Esophagus muscularis mucosa (tissue), 4 donors: Measurements from ENCODE around the gene MKRN2. TPM values are rescaled to one million over a fixed set of nuclear protein-coding genes. Genes with fewer than 3 reads are reported as not detected.

Experiments
- DNase-seq: peaks from one replicate; pipeline ENCODE4 v3.0.0-alpha.2; 2017; ENCODE audit errors: extremely low spot score
- H3K27ac ChIP-seq, 4 donors: fragments of 200-600 bp; sonication (generic); replicated peaks in 1 of 4; 1 replicate in 3 of 4; 2 replicates in 1 of 4; pipeline ENCODE4 v1.5.1; 2016 to 2019; ENCODE audit warnings: mild to moderate bottlenecking in 1 of 4
- H3K27me3 ChIP-seq, 4 donors: fragments of 200-600 bp; sonication (generic); one replicate each; pipeline versions ENCODE4 v1.5.1 to v1.6.0; 2016 to 2019
- H3K36me3 ChIP-seq, 4 donors: fragments of 200-600 bp; sonication (generic); one replicate each; pipeline ENCODE4 v1.5.1; 2016 to 2019
- H3K4me1 ChIP-seq, 4 donors: fragments of 200-600 bp; sonication (generic); one replicate each; pipeline ENCODE4 v1.5.1; 2016 to 2019
- H3K4me3 ChIP-seq, 4 donors: fragments of 200-600 bp; sonication (generic); 1 replicate in 2 of 4; 2 replicates in 2 of 4; pipeline ENCODE4 v1.5.1; 2016 to 2019; ENCODE audit warnings: mild to moderate bottlenecking in 4 of 4, moderate library complexity in 1 of 4
- H3K9me3 ChIP-seq, 4 donors: fragments of 200-600 bp; sonication (generic); 1 replicate in 3 of 4; 2 replicates in 1 of 4; pipeline ENCODE4 v1.5.1; 2016 to 2019
- EP300 ChIP-seq: sonication (generic); formaldehyde crosslinking; IDR thresholded peaks from one replicate; pipeline ENCODE4 v1.6.1; 2017; ENCODE audit warnings: antibody characterized with exemption
- POLR2A ChIP-seq: fragments of 450-650 bp; IDR thresholded peaks from one replicate; pipeline ENCODE4 v1.6.1; 2017; ENCODE audit warnings: antibody characterized with exemption, moderate library complexity, mild to moderate bottlenecking, low read depth
- POLR2AphosphoS5 ChIP-seq, 2 donors: sonication (generic); formaldehyde crosslinking; IDR thresholded peaks; one replicate each; pipeline ENCODE4 v1.6.1; 2017; ENCODE audit warnings: antibody characterized with exemption in 2 of 2
- WGBS: methylation state at CpG from one replicate; pipeline ENCODE4 v1.1.5; 2018; 5-methylcytosine and 5-hydroxymethylcytosine counted together
- intact Hi-C: fragments of 100-400 bp; cut with DNase I; formaldehyde crosslinking; loops from one replicate; pipeline ENCODE4 v1.15.1; 2023
- small RNA-seq, 3 donors: library from RNA; depleted of rRNA; stranded (forward); fragments of <200 nt; gene quantifications; one replicate each; pipeline ENCODE3, GENCODE V24; 2016
- total RNA-seq, 4 donors: library from RNA; depleted of rRNA; stranded (reverse); fragments of >200 nt; gene quantifications; one replicate each; pipeline versions ENCODE4 v1.1.0 to v1.2.1, GENCODE V29; 2016
- TF ChIP-seq, protein P1 (sequence below), 3 experiments: fragments of 200-600 bp in 2 of 3; fragments of 450-650 bp in 1 of 3; sonication (generic) in 2 of 3; IDR thresholded peaks; one replicate each; pipeline ENCODE4 v1.5.1; 2017 to 2019; ENCODE audit warnings: antibody characterized with exemption in 3 of 3, mild to moderate bottlenecking in 2 of 3, moderate library complexity in 1 of 3

Gene MKRN2
- total RNA-seq, 4 donors from 2014 or later, result 29.5 to 55.1 (median 38.0) TPM

GRCh38 chr3:12632523-12632922, 75.6 kb downstream of the MKRN2 start:
- 79% methylated on average over 2 of the region's 2 CpGs for WGBS
- no peak for TF ChIP-seq EP300
- TF ChIP-seq POLR2A, result no peak
- TF ChIP-seq, protein P1, sequence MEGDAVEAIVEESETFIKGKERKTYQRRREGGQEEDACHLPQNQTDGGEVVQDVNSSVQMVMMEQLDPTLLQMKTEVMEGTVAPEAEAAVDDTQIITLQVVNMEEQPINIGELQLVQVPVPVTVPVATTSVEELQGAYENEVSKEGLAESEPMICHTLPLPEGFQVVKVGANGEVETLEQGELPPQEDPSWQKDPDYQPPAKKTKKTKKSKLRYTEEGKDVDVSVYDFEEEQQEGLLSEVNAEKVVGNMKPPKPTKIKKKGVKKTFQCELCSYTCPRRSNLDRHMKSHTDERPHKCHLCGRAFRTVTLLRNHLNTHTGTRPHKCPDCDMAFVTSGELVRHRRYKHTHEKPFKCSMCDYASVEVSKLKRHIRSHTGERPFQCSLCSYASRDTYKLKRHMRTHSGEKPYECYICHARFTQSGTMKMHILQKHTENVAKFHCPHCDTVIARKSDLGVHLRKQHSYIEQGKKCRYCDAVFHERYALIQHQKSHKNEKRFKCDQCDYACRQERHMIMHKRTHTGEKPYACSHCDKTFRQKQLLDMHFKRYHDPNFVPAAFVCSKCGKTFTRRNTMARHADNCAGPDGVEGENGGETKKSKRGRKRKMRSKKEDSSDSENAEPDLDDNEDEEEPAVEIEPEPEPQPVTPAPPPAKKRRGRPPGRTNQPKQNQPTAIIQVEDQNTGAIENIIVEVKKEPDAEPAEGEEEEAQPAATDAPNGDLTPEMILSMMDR (IDR thresholded peaks at IDR 0.05), result no peak
- no peak for TF ChIP-seq POLR2AphosphoS5 (IDR thresholded peaks at IDR 0.05)
- Histone ChIP-seq H3K27me3 (no peaks in the 10 kb centered on the region), H3K4me3 (no peak overlapping the region), H3K36me3 (peaks cover 0 to 3% (median 0%) of the 10 kb centered on the region in 4 donors), H3K9me3 (no peaks in the 10 kb centered on the region), H3K4me1 (peaks cover 26 to 61% (median 44%) of the 10 kb centered on the region in 4 donors), H3K27ac (no peak overlapping the region)
- no peak for DNase-seq
- intact Hi-C loops, result no loop called here

DNA sequence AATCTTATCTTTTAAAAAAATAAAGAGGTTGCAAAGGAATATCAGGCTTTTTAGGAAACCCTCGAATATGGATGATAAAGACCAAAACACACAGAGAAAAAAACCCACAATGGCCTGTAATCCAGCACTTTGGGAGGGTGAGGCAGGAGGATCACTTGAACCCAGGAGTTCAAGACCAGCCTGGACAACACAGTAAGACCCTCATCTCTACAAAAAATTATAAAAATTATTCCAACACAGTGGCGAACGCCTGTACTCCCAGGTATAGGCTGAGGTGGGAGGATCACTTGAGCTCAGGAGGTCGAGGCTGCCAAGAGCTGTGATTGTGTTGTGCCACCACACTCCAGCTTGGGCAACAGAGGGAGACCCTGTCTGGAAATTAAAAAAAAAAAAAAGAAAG, 76.2 kb downstream of the MKRN2 start:
- 94% methylated on average over 4 of the region's 4 CpGs for WGBS
- intact Hi-C loops, result no loop called here

More for the DNA sequence above, 76.2 kb downstream of the MKRN2 start:
- Histone ChIP-seq H3K27ac (no peak overlapping the region), H3K36me3 (peaks cover 0 to 4% (median 0%) of the 10 kb centered on the region in 4 donors), H3K9me3 (no peaks in the 10 kb centered on the region), H3K27me3 (no peaks in the 10 kb centered on the region), H3K4me3 (no peak overlapping the region), H3K4me1 (peaks cover 30 to 56% (median 44%) of the 10 kb centered on the region in 4 donors)
- DNase-seq, result no peak
- TF ChIP-seq EP300 (no peak), POLR2A (no peak), POLR2AphosphoS5 (IDR thresholded peaks at IDR 0.05) (no peak)
- TF ChIP-seq, protein P1 (IDR thresholded peaks at IDR 0.05), result no peak

Small RNA genes lying within 50 kb of the gene (small RNA-seq; reads per million reads assigned to genes)
- gene RF00017 (0 reads per million in 3 donors), gene RNA5SP123 (0 to 0.51 (median 0.08) reads per million in 3 donors), gene RNU6-377P (0 reads per million in 3 donors)

Other genes starting within 250 kb of the MKRN2 start
- gene TSEN2, start 72.6 kb upstream of the MKRN2 start, total RNA-seq, result 10 to 100 TPM; 17.6 to 20.4 (median 19.4) TPM
- gene MKRN2OS, start 11.6 kb upstream of the MKRN2 start, total RNA-seq, result not detected
- 100 to 1,000 TPM; 113 to 153 (median 116) TPM for gene RAF1, start 107.0 kb downstream of the MKRN2 start, total RNA-seq
- gene TMEM40, start 202.2 kb downstream of the MKRN2 start, total RNA-seq, result not detected
- 10 to 100 TPM; 10.8 to 26.8 (median 19.6) TPM for gene CAND2, start 239.6 kb downstream of the MKRN2 start, total RNA-seq